ENCODE data around the gene FLNB.

FLNB gene

GRCh38 chr3:58179235-58180098 is 171.2 kb downstream of the FLNB start:
- no peak for DNase-seq (ENCODE audit: low read depth, low spot score)
- no peak for TF ChIP-seq CTCF (IDR thresholded peaks at IDR 0.05; ENCODE audit: low read depth, low read length)
- H3K4me3 ChIP-seq (ENCODE audit: low read depth, low read length) = no peak overlapping the region
- in situ Hi-C loops (cut with HindIII; ENCODE audit: low sequenced_read_pairs) = no loop called here

DNA sequence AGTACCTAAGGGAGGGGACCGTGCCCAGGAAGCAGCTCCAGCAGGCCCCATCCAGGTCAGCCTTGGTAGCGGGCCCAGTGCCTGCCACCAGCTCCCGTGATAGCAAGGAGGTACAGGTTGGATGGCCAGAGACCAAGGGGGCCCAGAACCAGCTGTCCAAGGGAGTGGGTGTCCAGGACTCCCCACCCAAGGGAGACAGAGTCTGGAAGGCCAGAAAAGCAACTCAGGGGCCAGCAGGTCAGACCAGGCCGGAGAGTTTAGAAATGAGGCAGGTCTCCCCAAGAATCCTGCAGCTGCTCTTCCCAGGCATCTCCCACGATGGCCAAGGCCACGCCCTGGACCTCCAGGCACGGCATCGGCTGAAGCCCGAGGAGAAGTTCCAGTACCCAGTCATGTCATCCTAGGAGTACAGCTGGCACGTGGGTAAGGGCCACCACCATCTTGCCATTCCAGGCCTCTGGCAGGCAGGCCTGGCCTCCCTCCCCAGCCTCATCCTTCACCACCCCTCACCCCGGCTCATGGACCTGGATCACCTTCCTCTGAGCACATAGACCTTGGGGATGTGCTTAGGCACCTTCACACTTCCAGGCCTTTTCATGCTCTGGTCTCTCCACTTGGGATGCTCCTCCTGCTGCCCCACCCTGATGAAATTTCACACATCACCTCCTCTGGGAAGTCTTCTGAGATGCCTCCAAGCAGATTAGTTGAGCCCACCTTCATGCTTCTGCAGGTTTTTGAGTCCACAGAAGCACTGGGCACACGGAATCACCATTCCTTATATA is 172.1 kb downstream of the FLNB start:
- TF ChIP-seq CTCF (IDR thresholded peaks at IDR 0.05; ENCODE audit: low read depth, low read length) = no peak
- no peak for DNase-seq (ENCODE audit: low read depth, low spot score)
- in situ Hi-C loops (cut with HindIII; ENCODE audit: low sequenced_read_pairs) = no loop called here
- no peak overlapping the region for H3K4me3 ChIP-seq (ENCODE audit: low read depth, low read length)

GRCh38 chr3:58180940-58181587 is 172.8 kb downstream of the FLNB start:
- TF ChIP-seq CTCF (IDR thresholded peaks at IDR 0.05; ENCODE audit: low read depth, low read length) = no peak
- in situ Hi-C loops (cut with HindIII; ENCODE audit: low sequenced_read_pairs) = no loop called here
- H3K4me3 ChIP-seq (ENCODE audit: low read depth, low read length) = no peak overlapping the region
- DNase-seq (ENCODE audit: low read depth, low spot score) = no peak

- no peak for DNase-seq (ENCODE audit: low read depth, low spot score)
- no peak overlapping the region for H3K4me3 ChIP-seq (ENCODE audit: low read depth, low read length)
- in situ Hi-C loops (cut with HindIII; ENCODE audit: low sequenced_read_pairs) = no loop called here
- TF ChIP-seq CTCF (IDR thresholded peaks at IDR 0.05; ENCODE audit: low read depth, low read length) = no peak
Measured at GRCh38 chr3:58183221-58183620, 175.0 kb downstream of the FLNB start.

GRCh38 chr3:58183891-58184290 is 175.7 kb downstream of the FLNB start:
- DNase-seq (ENCODE audit: low read depth, low spot score) = no peak
- TF ChIP-seq CTCF (IDR thresholded peaks at IDR 0.05; ENCODE audit: low read depth, low read length) = no peak
- H3K4me3 ChIP-seq (ENCODE audit: low read depth, low read length) = no peak overlapping the region
- in situ Hi-C loops (cut with HindIII; ENCODE audit: low sequenced_read_pairs) = no loop called here

DNA sequence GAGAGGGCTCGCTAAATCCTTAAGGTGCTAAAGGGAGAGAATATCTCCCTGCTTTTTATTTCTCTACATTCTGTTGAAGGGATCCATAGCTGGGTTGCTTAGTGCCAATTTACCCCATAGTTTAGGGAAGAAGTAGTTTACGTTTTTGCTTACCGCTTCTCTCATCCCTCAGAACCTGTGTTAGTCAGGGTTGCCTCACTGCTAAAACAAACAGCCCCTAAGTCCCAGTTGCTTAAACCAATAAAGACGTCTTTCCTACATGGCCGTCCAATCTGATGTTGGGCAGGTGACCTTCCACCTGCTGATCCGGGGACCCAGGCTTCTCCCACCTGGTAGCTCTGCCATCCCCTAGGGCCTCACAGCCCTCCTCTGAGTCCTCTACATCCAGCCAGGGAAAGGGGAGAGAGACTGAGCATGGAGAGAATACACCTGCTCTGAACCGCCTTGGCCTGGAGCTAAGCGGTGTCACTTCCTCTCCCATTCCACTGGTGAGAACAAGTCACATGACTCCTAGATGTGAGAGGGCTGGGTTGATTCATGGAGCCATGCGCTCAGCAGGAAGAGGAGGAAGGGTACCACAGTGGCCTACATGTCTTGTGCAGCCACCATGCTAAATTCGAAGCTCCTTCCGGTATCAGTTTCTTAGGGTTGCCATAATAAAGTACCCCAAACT is 176.2 kb downstream of the FLNB start:
- no peak for DNase-seq (ENCODE audit: low read depth, low spot score)
- in situ Hi-C loops (cut with HindIII; ENCODE audit: low sequenced_read_pairs) = no loop called here
- TF ChIP-seq CTCF (IDR thresholded peaks at IDR 0.05; ENCODE audit: low read depth, low read length) = no peak

More for the DNA sequence above, 176.2 kb downstream of the FLNB start:
- no peak overlapping the region for H3K4me3 ChIP-seq (ENCODE audit: low read depth, low read length)

Data from astrocyte of the spinal cord (primary cell).